HepG2 (cell line): Measurements from ENCODE around the gene KIN. TPM values are rescaled to one million over a fixed set of nuclear protein-coding genes. Genes with fewer than 3 reads are reported as not detected.

ENCODE experiments used
- ATAC-seq: fragments of 200-7000 bp; cut with Tn5 transposase; 3 replicates; pipeline ENCODE4 v1.9.1; 2020; ENCODE audit warnings: mild to moderate bottlenecking, moderate library complexity
- BruUV-seq: library from RNA; stranded (reverse); fragments of 400-500 nt; replicated peaks from 2 replicates; lab custom pipeline; 2021; lab: Mats Ljungman, UMichigan
- CTCF ChIA-PET: fragments of 300-600 bp; formaldehyde crosslinking; extraction: SDS; loops from one replicate; lab custom pipeline; 2021; ENCODE audit warnings: low total read pairs, inconsistent platforms, low intra/inter-chr PET ratio; lab: Yijun Ruan, JAX
- POLR2A ChIA-PET: fragments of 350-600 bp; sonication (Branson Sonifier 250); formaldehyde crosslinking; loops from one replicate; lab custom pipeline; 2020; ENCODE audit warnings: antibody characterized with exemption, inconsistent platforms; lab: Yijun Ruan, JAX
- DNase-seq: peaks from one replicate; pipeline ENCODE4 v3.0.0-alpha.2; 2015; ENCODE audit warnings: low spot score
- FAIRE-seq: peaks from 3 replicates; lab custom pipeline; 2011; peaks lifted over from hg19 to GRCh38; lab: Jason Lieb, UNC
- H2AFZ ChIP-seq: one replicate; pipeline ENCODE4 v1.6.1; 2011; ENCODE audit warnings: low read length, inconsistent platforms
- H3K27ac ChIP-seq: fragments of 300-600 bp; 3 replicates; pipeline ENCODE4 v1.8.0; 2011; ENCODE audit warnings: mixed run types, mild to moderate bottlenecking, mixed read lengths, low read length, inconsistent platforms; ENCODE audit not compliant: insufficient read depth; ENCODE audit errors: extremely low read length
- H3K27me3 ChIP-seq, 2 experiments: fragments of 200-600 bp in 1 of 2; 2 replicates in 1 of 2; 3 replicates in 1 of 2; pipeline versions ENCODE4 v1.6.0 to v1.8.0; 2011; ENCODE audit warnings: low read length in 2 of 2, mild to moderate bottlenecking in 2 of 2, moderate library complexity in 2 of 2, inconsistent platforms in 1 of 2; ENCODE audit not compliant: insufficient read depth in 2 of 2, control insufficient read depth in 1 of 2
- H3K36me3 ChIP-seq, 2 experiments: fragments of 200-600 bp in 1 of 2; replicated peaks in 1 of 2; 2 replicates in 1 of 2; 3 replicates in 1 of 2; pipeline versions ENCODE4 v1.5.1 to v1.8.0; 2011; ENCODE audit warnings: low read length in 2 of 2, inconsistent platforms in 1 of 2; ENCODE audit not compliant: insufficient read depth in 2 of 2, control insufficient read depth in 1 of 2
- H3K4me1 ChIP-seq: 2 replicates; pipeline ENCODE4 v1.5.1; 2012; ENCODE audit warnings: low read length, inconsistent platforms; ENCODE audit not compliant: insufficient read depth
- H3K4me2 ChIP-seq: 2 replicates; pipeline ENCODE4 v1.6.0; 2011; ENCODE audit warnings: low read depth, low read length, inconsistent platforms
- H3K4me3 ChIP-seq, 3 experiments: fragments of 200-600 bp in 1 of 3; sonication (generic), shearing (Covaris generic) in 1 of 3; replicated peaks in 1 of 3; 2 replicates each; pipeline ENCODE4 v1.5.1; 2011 to 2016; ENCODE audit warnings: low read length in 3 of 3, inconsistent platforms in 2 of 3, low read depth in 2 of 3, mild to moderate bottlenecking in 2 of 3, control low read depth in 1 of 3, mixed read lengths in 1 of 3; ENCODE audit not compliant: insufficient read depth in 1 of 3
- H3K79me2 ChIP-seq: one replicate; pipeline ENCODE4 v1.6.1; 2011; ENCODE audit warnings: low read length, inconsistent platforms; ENCODE audit not compliant: insufficient read depth
- H3K9ac ChIP-seq: 2 replicates; pipeline ENCODE4 v1.6.0; 2011; ENCODE audit warnings: mild to moderate bottlenecking, low read depth, low read length, inconsistent platforms; ENCODE audit not compliant: insufficient read depth
- H3K9me3 ChIP-seq: 2 replicates; pipeline ENCODE4 v1.5.1; 2012; ENCODE audit warnings: mild to moderate bottlenecking, low read length
- H4K20me1 ChIP-seq: 2 replicates; pipeline ENCODE4 v1.6.0; 2011; ENCODE audit warnings: inconsistent platforms, mild to moderate bottlenecking, low read length, moderate library complexity; ENCODE audit not compliant: insufficient read depth
- ARHGAP35 ChIP-seq: sonication (generic); formaldehyde crosslinking; IDR thresholded peaks from 2 replicates; pipeline ENCODE4 v1.9.0; 2022; ENCODE audit warnings: mild to moderate bottlenecking, inconsistent platforms, moderate library complexity, missing genetic modification reagents, borderline replicate concordance
- CAMTA2 ChIP-seq: sonication (generic); formaldehyde crosslinking; IDR thresholded peaks from 2 replicates; pipeline ENCODE4 v1.4.0; 2020; ENCODE audit warnings: mild to moderate bottlenecking, missing genetic modification reagents, borderline replicate concordance
- GZF1 ChIP-seq: sonication (generic); formaldehyde crosslinking; IDR thresholded peaks from 2 replicates; pipeline ENCODE4 v1.5.1; 2020; ENCODE audit warnings: mild to moderate bottlenecking, missing genetic modification reagents
- HOXA3 ChIP-seq: sonication (generic); formaldehyde crosslinking; IDR thresholded peaks from 2 replicates; pipeline ENCODE4 v1.5.0; 2020; ENCODE audit warnings: missing genetic modification reagents
- KDM2A ChIP-seq: sonication (generic); formaldehyde crosslinking; IDR thresholded peaks from 2 replicates; pipeline ENCODE4 v1.4.0; 2020; ENCODE audit warnings: low read depth, missing genetic modification reagents, borderline replicate concordance
- LCORL ChIP-seq, 2 experiments: fragments of 450-650 bp in 1 of 2; sonication (generic) in 1 of 2; formaldehyde crosslinking in 1 of 2; IDR thresholded peaks; 2 replicates each; pipeline versions ENCODE4 v1.5.0 to v1.6.1; 2017 to 2020; ENCODE audit warnings: antibody characterized with exemption in 1 of 2, missing genetic modification reagents in 1 of 2
- MIER3 ChIP-seq: IDR thresholded peaks from 2 replicates; pipeline ENCODE4 v1.6.1; 2016; ENCODE audit warnings: missing compliant biosample characterization, borderline replicate concordance
- TBX3 ChIP-seq: fragments of 450-650 bp; IDR thresholded peaks from 2 replicates; pipeline ENCODE4 v1.6.1; 2017; ENCODE audit warnings: antibody characterized with exemption, mild to moderate bottlenecking, inconsistent platforms, borderline replicate concordance
- TCF12 ChIP-seq, 2 experiments: fragments of 450-650 bp in 1 of 2; sonication (generic) in 1 of 2; formaldehyde crosslinking in 1 of 2; IDR thresholded peaks; 2 replicates each; pipeline versions ENCODE4 v1.6.1 to v1.8.0; 2017 to 2022; ENCODE audit warnings: antibody characterized with exemption in 1 of 2, mild to moderate bottlenecking in 1 of 2, missing genetic modification reagents in 1 of 2, moderate library complexity in 1 of 2
- ZNF30 ChIP-seq: sonication (generic); formaldehyde crosslinking; IDR thresholded peaks from 2 replicates; pipeline ENCODE4 v1.5.0; 2020; ENCODE audit warnings: mild to moderate bottlenecking, missing genetic modification reagents
- ZNF530 ChIP-seq: sonication (generic); formaldehyde crosslinking; IDR thresholded peaks from 2 replicates; pipeline ENCODE4 v1.5.0; 2020; ENCODE audit warnings: low read depth, mild to moderate bottlenecking, missing genetic modification reagents
- ZNF556 ChIP-seq: sonication (generic); formaldehyde crosslinking; IDR thresholded peaks from 2 replicates; pipeline ENCODE4 v1.4.0; 2020; ENCODE audit warnings: mild to moderate bottlenecking, missing genetic modification reagents, borderline replicate concordance
- in situ Hi-C: cut with HindIII; loops from 2 replicates; pipeline ENCODE4 v1.10.0; 2017; ENCODE audit warnings: low pct_unique_long_range_greater_than_20kb; ENCODE audit not compliant: extremely low pct_ligation_motif_present
- intact Hi-C: fragments of 100-400 bp; cut with micrococcal nuclease; formaldehyde crosslinking; loops from one replicate; pipeline ENCODE4 v1.10.0; 2022; ENCODE audit not compliant: unreplicated experiment
- polyA plus RNA-seq, 8 experiments: library from polyadenylated mRNA; depleted of rRNA in 3 of 8; stranded (reverse) in 7 of 8; unstranded in 1 of 8; fragments of >200 nt; fragmentation: Illumina TruSeq in 4 of 8; extraction: Trizol in 4 of 8; gene quantifications; 2 replicates each; pipeline versions ENCODE4 v1.2.1 to v1.2.3, GENCODE V29; 2011 to 2016; ENCODE audit warnings: low read depth in 4 of 8, missing spikeins in 1 of 8, mixed read lengths in 1 of 8; ENCODE audit not compliant: insufficient read depth in 1 of 8
- total RNA-seq, 5 experiments: library from RNA; depleted of rRNA; stranded (reverse); fragments of >200 nt; fragmentation: Illumina TruSeq; extraction: Trizol; gene quantifications; 2 replicates each; pipeline ENCODE4 v1.2.3, GENCODE V29; 2016; ENCODE audit warnings: low read depth in 1 of 5
- TF ChIP-seq, protein P1 (sequence below): sonication (generic); formaldehyde crosslinking; IDR thresholded peaks from 2 replicates; pipeline ENCODE4 v1.4.0; 2020; ENCODE audit warnings: mild to moderate bottlenecking, missing genetic modification reagents
- TF ChIP-seq, protein P2 (sequence below): sonication (generic); formaldehyde crosslinking; IDR thresholded peaks from 2 replicates; pipeline ENCODE4 v1.5.0; 2020; ENCODE audit warnings: mild to moderate bottlenecking, low read depth, missing genetic modification reagents, borderline replicate concordance
- TF ChIP-seq, protein P3 (sequence below): sonication (generic); formaldehyde crosslinking; IDR thresholded peaks from 2 replicates; pipeline ENCODE4 v1.5.0; 2020; ENCODE audit warnings: mild to moderate bottlenecking, missing genetic modification reagents
- TF ChIP-seq, protein P4 (sequence below): sonication (generic); formaldehyde crosslinking; IDR thresholded peaks from 2 replicates; pipeline ENCODE4 v1.8.1; 2022; ENCODE audit warnings: low read depth, mild to moderate bottlenecking, missing genetic modification reagents

The KIN gene
- total and polyA plus RNA-seq, 2 of the 13 experiments (the other 11 are each of a cell fraction or from before 2014, with no cell fraction given): 4.9 to 23.2 TPM

DNA sequence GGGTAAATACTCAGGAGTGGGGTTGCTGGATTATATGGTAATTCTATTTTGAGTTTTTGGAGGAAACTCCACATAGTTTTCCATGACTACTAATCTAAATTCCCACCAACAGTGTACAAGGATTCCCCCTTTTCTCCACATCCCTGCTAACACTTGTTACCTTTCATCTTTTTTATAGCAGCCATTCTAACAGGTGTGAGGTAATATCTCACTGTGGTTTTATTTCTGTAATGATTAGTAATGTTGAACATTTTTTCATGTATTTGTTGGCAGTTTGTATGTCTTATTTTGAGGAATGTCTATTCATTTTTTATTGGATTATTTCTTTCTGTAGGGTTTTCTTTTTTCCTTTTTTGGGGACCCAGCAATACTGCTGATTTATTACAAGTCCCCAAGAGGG, 45.4 kb upstream of the KIN start:
- Histone ChIP-seq H4K20me1 (no peaks in the 10 kb centered on the region), H3K4me1 (no peaks in the 10 kb centered on the region)
- in situ Hi-C loops: no loop called here
- no TSS peak for BruUV-seq
- POLR2A ChIA-PET: no interaction called here
- CTCF ChIA-PET: no interaction called here
- TF ChIP-seq ARHGAP35: no peak
- TF ChIP-seq, protein P1, sequence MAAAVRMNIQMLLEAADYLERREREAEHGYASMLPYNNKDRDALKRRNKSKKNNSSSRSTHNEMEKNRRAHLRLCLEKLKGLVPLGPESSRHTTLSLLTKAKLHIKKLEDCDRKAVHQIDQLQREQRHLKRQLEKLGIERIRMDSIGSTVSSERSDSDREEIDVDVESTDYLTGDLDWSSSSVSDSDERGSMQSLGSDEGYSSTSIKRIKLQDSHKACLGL (CRISPR knock-in tag): no peak
- no peak for TF ChIP-seq ZNF530
- TF ChIP-seq, protein P2, sequence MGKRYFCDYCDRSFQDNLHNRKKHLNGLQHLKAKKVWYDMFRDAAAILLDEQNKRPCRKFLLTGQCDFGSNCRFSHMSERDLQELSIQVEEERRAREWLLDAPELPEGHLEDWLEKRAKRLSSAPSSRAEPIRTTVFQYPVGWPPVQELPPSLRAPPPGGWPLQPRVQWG (CRISPR knock-in tag): no peak
- TF ChIP-seq, protein P3, sequence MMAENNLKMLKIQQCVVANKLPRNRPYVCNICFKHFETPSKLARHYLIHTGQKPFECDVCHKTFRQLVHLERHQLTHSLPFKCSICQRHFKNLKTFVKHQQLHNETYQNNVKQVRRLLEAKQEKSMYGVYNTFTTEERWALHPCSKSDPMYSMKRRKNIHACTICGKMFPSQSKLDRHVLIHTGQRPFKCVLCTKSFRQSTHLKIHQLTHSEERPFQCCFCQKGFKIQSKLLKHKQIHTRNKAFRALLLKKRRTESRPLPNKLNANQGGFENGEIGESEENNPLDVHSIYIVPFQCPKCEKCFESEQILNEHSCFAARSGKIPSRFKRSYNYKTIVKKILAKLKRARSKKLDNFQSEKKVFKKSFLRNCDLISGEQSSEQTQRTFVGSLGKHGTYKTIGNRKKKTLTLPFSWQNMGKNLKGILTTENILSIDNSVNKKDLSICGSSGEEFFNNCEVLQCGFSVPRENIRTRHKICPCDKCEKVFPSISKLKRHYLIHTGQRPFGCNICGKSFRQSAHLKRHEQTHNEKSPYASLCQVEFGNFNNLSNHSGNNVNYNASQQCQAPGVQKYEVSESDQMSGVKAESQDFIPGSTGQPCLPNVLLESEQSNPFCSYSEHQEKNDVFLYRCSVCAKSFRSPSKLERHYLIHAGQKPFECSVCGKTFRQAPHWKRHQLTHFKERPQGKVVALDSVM (CRISPR knock-in tag): no peak
- TF ChIP-seq ZNF30: no peak
- no peak for TF ChIP-seq KDM2A (CRISPR knock-in tag)
- TF ChIP-seq GZF1 (CRISPR knock-in tag): no peak
- no peak for TF ChIP-seq HOXA3 (CRISPR knock-in tag)
- TF ChIP-seq TBX3: no peak
- TF ChIP-seq LCORL (IDR thresholded peaks at IDR 0.05): no peak
- no peak for TF ChIP-seq LCORL (CRISPR knock-in tag; IDR thresholded peaks at IDR 0.05)
- no peak for TF ChIP-seq TCF12 (IDR thresholded peaks at IDR 0.05)
- no peak for TF ChIP-seq TCF12 (CRISPR knock-in tag; IDR thresholded peaks at IDR 0.05)
- no peak for TF ChIP-seq ZNF556 (CRISPR knock-in tag)
- TF ChIP-seq CAMTA2 (CRISPR knock-in tag): no peak
- no peak for TF ChIP-seq MIER3 (CRISPR knock-in tag)
- TF ChIP-seq, protein P4, sequence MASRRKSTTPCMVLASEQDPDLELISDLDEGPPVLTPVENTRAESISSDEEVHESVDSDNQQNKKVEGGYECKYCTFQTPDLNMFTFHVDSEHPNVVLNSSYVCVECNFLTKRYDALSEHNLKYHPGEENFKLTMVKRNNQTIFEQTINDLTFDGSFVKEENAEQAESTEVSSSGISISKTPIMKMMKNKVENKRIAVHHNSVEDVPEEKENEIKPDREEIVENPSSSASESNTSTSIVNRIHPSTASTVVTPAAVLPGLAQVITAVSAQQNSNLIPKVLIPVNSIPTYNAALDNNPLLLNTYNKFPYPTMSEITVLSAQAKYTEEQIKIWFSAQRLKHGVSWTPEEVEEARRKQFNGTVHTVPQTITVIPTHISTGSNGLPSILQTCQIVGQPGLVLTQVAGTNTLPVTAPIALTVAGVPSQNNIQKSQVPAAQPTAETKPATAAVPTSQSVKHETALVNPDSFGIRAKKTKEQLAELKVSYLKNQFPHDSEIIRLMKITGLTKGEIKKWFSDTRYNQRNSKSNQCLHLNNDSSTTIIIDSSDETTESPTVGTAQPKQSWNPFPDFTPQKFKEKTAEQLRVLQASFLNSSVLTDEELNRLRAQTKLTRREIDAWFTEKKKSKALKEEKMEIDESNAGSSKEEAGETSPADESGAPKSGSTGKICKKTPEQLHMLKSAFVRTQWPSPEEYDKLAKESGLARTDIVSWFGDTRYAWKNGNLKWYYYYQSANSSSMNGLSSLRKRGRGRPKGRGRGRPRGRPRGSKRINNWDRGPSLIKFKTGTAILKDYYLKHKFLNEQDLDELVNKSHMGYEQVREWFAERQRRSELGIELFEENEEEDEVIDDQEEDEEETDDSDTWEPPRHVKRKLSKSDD: no peak
- TF ChIP-seq, all 625 proteins: peak for 0
- no peak for ATAC-seq
- intact Hi-C loops: no loop called here
- no peak overlapping the region for H3K4me3 ChIP-seq
- no peak overlapping the region for H3K27ac ChIP-seq
- H3K36me3 ChIP-seq: no peaks in the 10 kb centered on the region; a peak in 2 of 5 replicates
- FAIRE-seq: no peak
- DNase-seq: no peak
- H3K79me2 ChIP-seq: peaks cover 24% of the 10 kb centered on the region
- H2AFZ ChIP-seq: no peak overlapping the region
- no peaks in the 10 kb centered on the region for H3K9me3 ChIP-seq
- no peaks in the 10 kb centered on the region; a peak in 1 of 5 replicates for H3K27me3 ChIP-seq
- no peak overlapping the region for H3K4me2 ChIP-seq
- no peak overlapping the region for H3K9ac ChIP-seq
